GM23338 (cell line): Measurements from ENCODE around the gene TMPRSS9. TPM values are rescaled to one million over a fixed set of nuclear protein-coding genes. Genes with fewer than 3 reads are reported as not detected.

ENCODE experiments used
- ATAC-seq: fragments of 200-7000 bp; cut with Tn5 transposase; 3 replicates; pipeline ENCODE4 v1.9.1; 2020
- DNase-seq: peaks from one replicate; pipeline ENCODE4 v3.0.0-alpha.2; 2015; ENCODE audit warnings: low spot score
- H2AFZ ChIP-seq: fragments of 200-600 bp; sonication (generic); 2 replicates; pipeline ENCODE4 v1.8.0; 2016; ENCODE audit warnings: antibody characterized with exemption, mild to moderate bottlenecking, moderate library complexity
- H3F3A ChIP-seq: fragments of 200-600 bp; sonication (generic); replicated peaks from 2 replicates; pipeline ENCODE4 v1.8.0; 2017; ENCODE audit warnings: antibody characterized with exemption, mixed run types, low read depth
- H3K27ac ChIP-seq: fragments of 200-600 bp; sonication (generic); 2 replicates; pipeline ENCODE4 v1.6.1; 2016; ENCODE audit warnings: low read depth
- H3K27me3 ChIP-seq: fragments of 200-600 bp; sonication (generic); 2 replicates; pipeline ENCODE4 v1.8.0; 2016; ENCODE audit warnings: mild to moderate bottlenecking, mixed run types, moderate library complexity; ENCODE audit not compliant: insufficient read depth
- H3K36me3 ChIP-seq: fragments of 200-600 bp; sonication (generic); 2 replicates; pipeline ENCODE4 v1.8.0; 2016; ENCODE audit warnings: mild to moderate bottlenecking; ENCODE audit not compliant: insufficient read depth
- H3K4me1 ChIP-seq: fragments of 200-600 bp; sonication (generic); 2 replicates; pipeline ENCODE4 v1.8.0; 2016; ENCODE audit warnings: mild to moderate bottlenecking, moderate library complexity; ENCODE audit not compliant: insufficient read depth
- H3K4me2 ChIP-seq: fragments of 200-600 bp; sonication (generic); 2 replicates; pipeline ENCODE4 v1.7.1; 2017; ENCODE audit warnings: mixed run types
- H3K4me3 ChIP-seq: fragments of 200-600 bp; sonication (generic); 2 replicates; pipeline ENCODE4 v1.6.1; 2016; ENCODE audit warnings: mixed run types
- H3K79me2 ChIP-seq: fragments of 200-600 bp; sonication (generic); replicated peaks from 2 replicates; pipeline ENCODE4 v1.8.0; 2017; ENCODE audit warnings: mild to moderate bottlenecking; ENCODE audit not compliant: insufficient read depth
- H3K9me2 ChIP-seq: fragments of 200-600 bp; sonication (generic); 2 replicates; pipeline ENCODE4 v1.8.0; 2017; ENCODE audit not compliant: insufficient read depth
- H4K20me1 ChIP-seq: fragments of 200-600 bp; sonication (generic); replicated peaks from 2 replicates; pipeline ENCODE4 v1.8.0; 2017; ENCODE audit warnings: mild to moderate bottlenecking; ENCODE audit not compliant: insufficient read depth
- H3K27ac Mint-ChIP-seq: 2 replicates; pipeline ENCODE4 v1.8.0; 2020; ENCODE audit warnings: inconsistent platforms, mild to moderate bottlenecking, moderate library complexity, mixed read lengths
- H3K27me3 Mint-ChIP-seq: 3 replicates; pipeline ENCODE4 v1.8.0; 2022; ENCODE audit warnings: low read depth, mild to moderate bottlenecking, moderate library complexity, mixed read lengths, inconsistent platforms; ENCODE audit not compliant: insufficient read depth, poor library complexity
- H3K36me3 Mint-ChIP-seq: 3 replicates; pipeline ENCODE4 v1.8.0; 2021; ENCODE audit warnings: low read depth, mild to moderate bottlenecking, inconsistent platforms, moderate library complexity, mixed read lengths
- H3K4me1 Mint-ChIP-seq: 3 replicates; pipeline ENCODE4 v1.8.0; 2020; ENCODE audit warnings: mild to moderate bottlenecking, inconsistent platforms, mixed read lengths
- H3K4me3 Mint-ChIP-seq: 3 replicates; pipeline ENCODE4 v1.8.0; 2021; ENCODE audit warnings: moderate library complexity, mild to moderate bottlenecking, inconsistent platforms, mixed read lengths
- H3K9me3 Mint-ChIP-seq: 3 replicates; pipeline ENCODE4 v1.8.0; 2020; ENCODE audit warnings: moderate library complexity, mild to moderate bottlenecking, inconsistent platforms, mixed read lengths
- EZH2phosphoT487 ChIP-seq: fragments of 200-600 bp; sonication (generic); IDR thresholded peaks from one replicate; pipeline ENCODE4 v1.8.1; 2018; ENCODE audit warnings: antibody characterized with exemption; ENCODE audit not compliant: unreplicated experiment
- POLR2AphosphoS5 ChIP-seq: IDR thresholded peaks from 2 replicates; pipeline ENCODE4 v1.6.1; 2016; ENCODE audit warnings: antibody characterized with exemption, low read depth
- STAT1 ChIP-seq: IDR thresholded peaks from one replicate; pipeline ENCODE4 v1.6.1; 2016; ENCODE audit warnings: antibody characterized with exemption; ENCODE audit not compliant: unreplicated experiment
- ZNF114 ChIP-seq: fragments of 250-450 bp; sonication (Bioruptor Pico); IDR thresholded peaks from 2 replicates; pipeline ENCODE4 v1.5.0; 2020; ENCODE audit warnings: mild to moderate bottlenecking, moderate library complexity
- polyA plus RNA-seq: library from polyadenylated mRNA; unstranded; fragments of >200 nt; fragmentation: Nextera tagmentation; extraction: Ambion mirVana; gene quantifications from 2 replicates; pipeline ENCODE4 v1.2.1, GENCODE V29; 2016
- total RNA-seq: library from RNA; depleted of rRNA; stranded (reverse); fragments of >200 nt; shearing (Covaris generic); gene quantifications from 2 replicates; pipeline ENCODE4 v1.2.3, GENCODE V29; 2014
- TF ChIP-seq, protein P1 (sequence below): fragments of 250-450 bp; sonication (Bioruptor Pico); IDR thresholded peaks from 2 replicates; pipeline ENCODE4 v1.5.0; 2020; ENCODE audit warnings: mild to moderate bottlenecking, moderate library complexity
- TF ChIP-seq, protein P2 (sequence below): IDR thresholded peaks from 2 replicates; pipeline ENCODE4 v1.6.1; 2016; ENCODE audit warnings: antibody characterized with exemption
- TF ChIP-seq, protein P3 (sequence below): IDR thresholded peaks from one replicate; pipeline ENCODE4 v1.6.1; 2018; ENCODE audit warnings: antibody characterized with exemption; ENCODE audit not compliant: unreplicated experiment

TMPRSS9 gene
- total and polyA plus RNA-seq, 2 experiments from 2014 or later, result 0.05 to 0.28 TPM

DNA sequence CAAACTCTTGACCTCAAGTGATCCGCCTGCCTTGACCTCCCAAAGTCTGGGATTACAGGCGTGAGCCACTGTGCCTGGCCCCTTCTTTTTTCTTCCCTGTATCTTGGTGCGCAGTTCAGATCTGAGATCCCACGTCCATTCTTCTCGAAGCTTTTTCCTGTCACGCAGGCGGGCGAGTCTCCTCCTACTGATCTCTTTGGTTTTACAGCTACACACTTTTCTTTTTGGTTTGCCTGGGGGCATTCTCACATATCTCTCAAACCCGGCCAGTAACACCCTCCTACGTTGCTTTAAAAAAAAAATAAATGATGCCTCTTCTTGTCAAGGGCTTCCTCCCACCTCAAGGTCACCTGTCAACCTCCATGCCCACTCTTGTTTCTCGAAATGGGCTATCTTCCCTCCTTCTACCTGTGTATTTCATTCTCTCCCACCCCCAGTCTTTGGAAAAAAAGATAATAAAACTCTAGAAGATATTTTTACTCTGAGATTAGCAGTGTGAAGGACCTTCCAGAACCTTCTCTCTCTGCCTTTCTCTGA is 12.1 kb downstream of the TMPRSS9 start:
- Histone ChIP-seq H3K36me3 (no peaks in the 10 kb centered on the region), H3K79me2 (no peaks in the 10 kb centered on the region), H3K4me1 (no peaks in the 10 kb centered on the region), H3K4me2 (no peak overlapping the region), H3K27ac (no peak overlapping the region), H3F3A (no peaks in the 10 kb centered on the region), H4K20me1 (no peaks in the 10 kb centered on the region), H3K9me2 (0 out of 2 replicates have a peak, but pooled peaks cover 3% of the 10 kb centered on the region), H3K4me3 (no peak overlapping the region), H3K27me3 (no peaks in the 10 kb centered on the region), H2AFZ (no peak overlapping the region)
- Mint-ChIP-seq H3K27me3 (peaks cover 15% of the 10 kb centered on the region), H3K4me3 (no peak overlapping the region), H3K27ac (no peak overlapping the region), H3K36me3 (no peaks in the 10 kb centered on the region), H3K4me1 (no peaks in the 10 kb centered on the region; the same call in 2 of the 3 replicates), H3K9me3 (peaks cover 10% of the 10 kb centered on the region; the same call in 2 of the 3 replicates)
- no peak for DNase-seq
- ATAC-seq, result no peak
- TF ChIP-seq, protein P1, sequence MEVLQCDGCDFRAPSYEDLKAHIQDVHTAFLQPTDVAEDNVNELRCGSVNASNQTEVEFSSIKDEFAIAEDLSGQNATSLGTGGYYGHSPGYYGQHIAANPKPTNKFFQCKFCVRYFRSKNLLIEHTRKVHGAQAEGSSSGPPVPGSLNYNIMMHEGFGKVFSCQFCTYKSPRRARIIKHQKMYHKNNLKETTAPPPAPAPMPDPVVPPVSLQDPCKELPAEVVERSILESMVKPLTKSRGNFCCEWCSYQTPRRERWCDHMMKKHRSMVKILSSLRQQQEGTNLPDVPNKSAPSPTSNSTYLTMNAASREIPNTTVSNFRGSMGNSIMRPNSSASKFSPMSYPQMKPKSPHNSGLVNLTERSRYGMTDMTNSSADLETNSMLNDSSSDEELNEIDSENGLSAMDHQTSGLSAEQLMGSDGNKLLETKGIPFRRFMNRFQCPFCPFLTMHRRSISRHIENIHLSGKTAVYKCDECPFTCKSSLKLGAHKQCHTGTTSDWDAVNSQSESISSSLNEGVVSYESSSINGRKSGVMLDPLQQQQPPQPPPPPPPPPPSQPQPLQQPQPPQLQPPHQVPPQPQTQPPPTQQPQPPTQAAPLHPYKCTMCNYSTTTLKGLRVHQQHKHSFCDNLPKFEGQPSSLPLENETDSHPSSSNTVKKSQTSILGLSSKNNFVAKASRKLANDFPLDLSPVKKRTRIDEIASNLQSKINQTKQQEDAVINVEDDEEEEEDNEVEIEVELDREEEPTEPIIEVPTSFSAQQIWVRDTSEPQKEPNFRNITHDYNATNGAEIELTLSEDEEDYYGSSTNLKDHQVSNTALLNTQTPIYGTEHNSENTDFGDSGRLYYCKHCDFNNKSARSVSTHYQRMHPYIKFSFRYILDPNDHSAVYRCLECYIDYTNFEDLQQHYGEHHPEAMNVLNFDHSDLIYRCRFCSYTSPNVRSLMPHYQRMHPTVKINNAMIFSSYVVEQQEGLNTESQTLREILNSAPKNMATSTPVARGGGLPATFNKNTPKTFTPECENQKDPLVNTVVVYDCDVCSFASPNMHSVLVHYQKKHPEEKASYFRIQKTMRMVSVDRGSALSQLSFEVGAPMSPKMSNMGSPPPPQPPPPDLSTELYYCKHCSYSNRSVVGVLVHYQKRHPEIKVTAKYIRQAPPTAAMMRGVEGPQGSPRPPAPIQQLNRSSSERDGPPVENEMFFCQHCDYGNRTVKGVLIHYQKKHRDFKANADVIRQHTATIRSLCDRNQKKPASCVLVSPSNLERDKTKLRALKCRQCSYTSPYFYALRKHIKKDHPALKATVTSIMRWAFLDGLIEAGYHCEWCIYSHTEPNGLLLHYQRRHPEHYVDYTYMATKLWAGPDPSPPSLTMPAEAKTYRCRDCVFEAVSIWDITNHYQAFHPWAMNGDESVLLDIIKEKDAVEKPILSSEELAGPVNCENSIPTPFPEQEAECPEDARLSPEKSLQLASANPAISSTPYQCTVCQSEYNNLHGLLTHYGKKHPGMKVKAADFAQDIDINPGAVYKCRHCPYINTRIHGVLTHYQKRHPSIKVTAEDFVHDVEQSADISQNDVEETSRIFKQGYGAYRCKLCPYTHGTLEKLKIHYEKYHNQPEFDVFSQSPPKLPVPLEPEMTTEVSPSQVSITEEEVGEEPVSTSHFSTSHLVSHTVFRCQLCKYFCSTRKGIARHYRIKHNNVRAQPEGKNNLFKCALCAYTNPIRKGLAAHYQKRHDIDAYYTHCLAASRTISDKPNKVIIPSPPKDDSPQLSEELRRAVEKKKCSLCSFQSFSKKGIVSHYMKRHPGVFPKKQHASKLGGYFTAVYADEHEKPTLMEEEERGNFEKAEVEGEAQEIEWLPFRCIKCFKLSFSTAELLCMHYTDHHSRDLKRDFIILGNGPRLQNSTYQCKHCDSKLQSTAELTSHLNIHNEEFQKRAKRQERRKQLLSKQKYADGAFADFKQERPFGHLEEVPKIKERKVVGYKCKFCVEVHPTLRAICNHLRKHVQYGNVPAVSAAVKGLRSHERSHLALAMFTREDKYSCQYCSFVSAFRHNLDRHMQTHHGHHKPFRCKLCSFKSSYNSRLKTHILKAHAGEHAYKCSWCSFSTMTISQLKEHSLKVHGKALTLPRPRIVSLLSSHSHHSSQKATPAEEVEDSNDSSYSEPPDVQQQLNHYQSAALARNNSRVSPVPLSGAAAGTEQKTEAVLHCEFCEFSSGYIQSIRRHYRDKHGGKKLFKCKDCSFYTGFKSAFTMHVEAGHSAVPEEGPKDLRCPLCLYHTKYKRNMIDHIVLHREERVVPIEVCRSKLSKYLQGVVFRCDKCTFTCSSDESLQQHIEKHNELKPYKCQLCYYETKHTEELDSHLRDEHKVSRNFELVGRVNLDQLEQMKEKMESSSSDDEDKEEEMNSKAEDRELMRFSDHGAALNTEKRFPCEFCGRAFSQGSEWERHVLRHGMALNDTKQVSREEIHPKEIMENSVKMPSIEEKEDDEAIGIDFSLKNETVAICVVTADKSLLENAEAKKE (CRISPR knock-in tag), result no peak
- TF ChIP-seq STAT1 (no peak), EZH2phosphoT487 (no peak), POLR2AphosphoS5 (no peak), ZNF114 (CRISPR knock-in tag) (no peak)
- TF ChIP-seq, protein P2, sequence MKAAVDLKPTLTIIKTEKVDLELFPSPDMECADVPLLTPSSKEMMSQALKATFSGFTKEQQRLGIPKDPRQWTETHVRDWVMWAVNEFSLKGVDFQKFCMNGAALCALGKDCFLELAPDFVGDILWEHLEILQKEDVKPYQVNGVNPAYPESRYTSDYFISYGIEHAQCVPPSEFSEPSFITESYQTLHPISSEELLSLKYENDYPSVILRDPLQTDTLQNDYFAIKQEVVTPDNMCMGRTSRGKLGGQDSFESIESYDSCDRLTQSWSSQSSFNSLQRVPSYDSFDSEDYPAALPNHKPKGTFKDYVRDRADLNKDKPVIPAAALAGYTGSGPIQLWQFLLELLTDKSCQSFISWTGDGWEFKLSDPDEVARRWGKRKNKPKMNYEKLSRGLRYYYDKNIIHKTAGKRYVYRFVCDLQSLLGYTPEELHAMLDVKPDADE, result no peak
- TF ChIP-seq, protein P3, sequence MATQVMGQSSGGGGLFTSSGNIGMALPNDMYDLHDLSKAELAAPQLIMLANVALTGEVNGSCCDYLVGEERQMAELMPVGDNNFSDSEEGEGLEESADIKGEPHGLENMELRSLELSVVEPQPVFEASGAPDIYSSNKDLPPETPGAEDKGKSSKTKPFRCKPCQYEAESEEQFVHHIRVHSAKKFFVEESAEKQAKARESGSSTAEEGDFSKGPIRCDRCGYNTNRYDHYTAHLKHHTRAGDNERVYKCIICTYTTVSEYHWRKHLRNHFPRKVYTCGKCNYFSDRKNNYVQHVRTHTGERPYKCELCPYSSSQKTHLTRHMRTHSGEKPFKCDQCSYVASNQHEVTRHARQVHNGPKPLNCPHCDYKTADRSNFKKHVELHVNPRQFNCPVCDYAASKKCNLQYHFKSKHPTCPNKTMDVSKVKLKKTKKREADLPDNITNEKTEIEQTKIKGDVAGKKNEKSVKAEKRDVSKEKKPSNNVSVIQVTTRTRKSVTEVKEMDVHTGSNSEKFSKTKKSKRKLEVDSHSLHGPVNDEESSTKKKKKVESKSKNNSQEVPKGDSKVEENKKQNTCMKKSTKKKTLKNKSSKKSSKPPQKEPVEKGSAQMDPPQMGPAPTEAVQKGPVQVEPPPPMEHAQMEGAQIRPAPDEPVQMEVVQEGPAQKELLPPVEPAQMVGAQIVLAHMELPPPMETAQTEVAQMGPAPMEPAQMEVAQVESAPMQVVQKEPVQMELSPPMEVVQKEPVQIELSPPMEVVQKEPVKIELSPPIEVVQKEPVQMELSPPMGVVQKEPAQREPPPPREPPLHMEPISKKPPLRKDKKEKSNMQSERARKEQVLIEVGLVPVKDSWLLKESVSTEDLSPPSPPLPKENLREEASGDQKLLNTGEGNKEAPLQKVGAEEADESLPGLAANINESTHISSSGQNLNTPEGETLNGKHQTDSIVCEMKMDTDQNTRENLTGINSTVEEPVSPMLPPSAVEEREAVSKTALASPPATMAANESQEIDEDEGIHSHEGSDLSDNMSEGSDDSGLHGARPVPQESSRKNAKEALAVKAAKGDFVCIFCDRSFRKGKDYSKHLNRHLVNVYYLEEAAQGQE, result no peak
